K562 (cell line): ENCODE results near the gene ZNF219.

Experiments
- CTCF ChIP-seq, 3 experiments: IDR thresholded peaks in 2 of 3; conservative IDR thresholded peaks in 1 of 3; 2 replicates each; pipeline ENCODE4 v1.5.1; 2011 to 2012; ENCODE audit warnings: low read length in 3 of 3, mild to moderate bottlenecking in 3 of 3, control low read depth in 2 of 3, improper control_type of control experiment in 1 of 3, inconsistent platforms in 1 of 3, low read depth in 1 of 3, mixed read lengths in 1 of 3, moderate library complexity in 1 of 3; ENCODE audit not compliant: insufficient read depth in 2 of 3
- NR2F6 ChIP-seq: fragments of 450-650 bp; formaldehyde crosslinking; IDR thresholded peaks from 2 replicates; pipeline ENCODE4 v1.4.0; 2020; ENCODE audit warnings: mild to moderate bottlenecking
- POLR2AphosphoS5 ChIP-seq: IDR thresholded peaks from 2 replicates; pipeline ENCODE4 v1.6.1; 2011; ENCODE audit warnings: mild to moderate bottlenecking, low read depth, low read length, moderate library complexity; ENCODE audit not compliant: control insufficient read depth, insufficient read depth
- RAD21 ChIP-seq, 2 experiments: fragments of 250-450 bp in 1 of 2; fragments of 450-650 bp in 1 of 2; sonication (Bioruptor Pico) in 1 of 2; formaldehyde crosslinking in 1 of 2; IDR thresholded peaks in 1 of 2; conservative IDR thresholded peaks in 1 of 2; 2 replicates each; pipeline versions ENCODE4 v1.4.0 to v1.8.0; 2020 to 2022; ENCODE audit warnings: mild to moderate bottlenecking in 2 of 2, moderate library complexity in 1 of 2

GRCh38 chr14:21133901-21134300 lies 35.4 kb upstream of the ZNF219 start:
- no peak for TF ChIP-seq POLR2AphosphoS5
- no peak for TF ChIP-seq RAD21 (CRISPR knock-in tag; conservative IDR thresholded peaks at IDR 0.05 in 1 of 2, IDR thresholded peaks at IDR 0.05 in 1 of 2)
- no peak for TF ChIP-seq NR2F6
- TF ChIP-seq CTCF (IDR thresholded peaks at IDR 0.05 in 2 of 3, conservative IDR thresholded peaks at IDR 0.05 in 1 of 3; ENCODE audit: insufficient read depth in 2 of 3, low read depth in 1 of 3, low read length in 3 of 3) = no peak
